ENCODE results near the gene ADAM12. TPM values are rescaled to one million over a fixed set of nuclear protein-coding genes. Genes with fewer than 3 reads are reported as not detected.

The ADAM12 gene
- total RNA-seq, 2 donors from 2014 or later: 0.46 TPM; not detected in 1

DNA sequence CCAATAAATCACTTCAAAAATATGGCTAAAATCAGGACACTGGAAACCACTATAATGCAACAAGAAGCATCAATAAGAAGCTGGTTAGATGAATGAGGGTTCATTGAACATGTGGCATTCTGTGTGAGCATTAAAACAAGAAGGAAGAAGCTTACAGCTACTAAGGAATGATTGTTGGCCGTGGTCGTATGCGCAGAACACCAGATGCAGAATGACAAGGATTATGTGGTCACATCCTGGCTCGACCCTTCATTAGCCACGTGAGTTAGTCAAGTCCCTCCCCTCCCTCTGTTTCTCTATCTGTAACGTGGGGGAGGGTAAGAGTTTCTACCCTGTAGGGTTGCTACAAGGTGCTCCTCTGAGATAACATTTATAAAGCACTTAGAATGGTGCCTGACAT, 174.3 kb downstream of the ADAM12 start:
- Histone ChIP-seq H3K27ac (ENCODE audit: low read depth, low read length) (no peak overlapping the region), H3K9me3 (ENCODE audit: control insufficient read depth, low read length) (no peaks in the 10 kb centered on the region), H3K36me3 (ENCODE audit: control insufficient read depth, insufficient read depth, low read length) (no peaks in the 10 kb centered on the region), H3K27me3 (ENCODE audit: control insufficient read depth, insufficient read depth, low read length, poor library complexity, severe bottlenecking) (no peaks in the 10 kb centered on the region), H3K4me1 (ENCODE audit: control insufficient read depth, insufficient read depth, low read length) (peaks cover 14% of the 10 kb centered on the region), H3K9ac (ENCODE audit: extremely low read depth, low read length, poor library complexity, severe bottlenecking) (no peak overlapping the region), H3K4me3 (ENCODE audit: low read length) (no peak overlapping the region)
- peaks cover 14% of the 10 kb centered on the region for H3K4me1 Mint-ChIP-seq
- H3K27ac Mint-ChIP-seq: no peak overlapping the region
- DNase-seq: no peak
- no peak overlapping the region for H3K4me3 Mint-ChIP-seq
- WGBS, 2 experiments (ENCODE audit: insufficient coverage in 1 of 2, insufficient read length in 1 of 2): 92% methylated on average over 5 of the region's 6 CpGs; no CpG with 5 or more reads in 1 of the 2 experiments
- peaks cover 10% of the 10 kb centered on the region for H3K27me3 Mint-ChIP-seq (ENCODE audit: insufficient read depth)
- TF ChIP-seq, protein P1, sequence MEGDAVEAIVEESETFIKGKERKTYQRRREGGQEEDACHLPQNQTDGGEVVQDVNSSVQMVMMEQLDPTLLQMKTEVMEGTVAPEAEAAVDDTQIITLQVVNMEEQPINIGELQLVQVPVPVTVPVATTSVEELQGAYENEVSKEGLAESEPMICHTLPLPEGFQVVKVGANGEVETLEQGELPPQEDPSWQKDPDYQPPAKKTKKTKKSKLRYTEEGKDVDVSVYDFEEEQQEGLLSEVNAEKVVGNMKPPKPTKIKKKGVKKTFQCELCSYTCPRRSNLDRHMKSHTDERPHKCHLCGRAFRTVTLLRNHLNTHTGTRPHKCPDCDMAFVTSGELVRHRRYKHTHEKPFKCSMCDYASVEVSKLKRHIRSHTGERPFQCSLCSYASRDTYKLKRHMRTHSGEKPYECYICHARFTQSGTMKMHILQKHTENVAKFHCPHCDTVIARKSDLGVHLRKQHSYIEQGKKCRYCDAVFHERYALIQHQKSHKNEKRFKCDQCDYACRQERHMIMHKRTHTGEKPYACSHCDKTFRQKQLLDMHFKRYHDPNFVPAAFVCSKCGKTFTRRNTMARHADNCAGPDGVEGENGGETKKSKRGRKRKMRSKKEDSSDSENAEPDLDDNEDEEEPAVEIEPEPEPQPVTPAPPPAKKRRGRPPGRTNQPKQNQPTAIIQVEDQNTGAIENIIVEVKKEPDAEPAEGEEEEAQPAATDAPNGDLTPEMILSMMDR (conservative IDR thresholded peaks at IDR 0.05): no peak
- H3K9me3 Mint-ChIP-seq: no peaks in the 10 kb centered on the region
- H3K36me3 Mint-ChIP-seq (ENCODE audit: low read depth): no peaks in the 10 kb centered on the region

DNA sequence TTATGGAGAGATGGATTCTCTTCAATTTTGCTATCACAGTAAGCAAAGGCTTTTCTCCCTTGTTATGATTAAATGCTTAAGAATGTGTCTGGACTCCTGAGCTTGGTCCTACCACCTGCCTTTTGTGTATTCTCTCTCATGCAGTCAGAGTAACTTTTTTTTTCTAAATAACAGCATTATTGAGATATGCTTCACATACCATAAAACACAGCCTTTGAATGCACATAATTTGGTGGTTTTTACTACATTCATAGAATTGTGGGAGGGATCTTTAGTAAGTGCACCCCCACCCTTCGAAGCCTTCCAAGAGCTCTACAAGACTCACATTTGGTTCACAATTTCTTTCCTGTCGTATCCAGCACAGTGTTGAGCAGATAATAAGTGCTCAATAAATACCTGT, 175.5 kb downstream of the ADAM12 start:
- Histone ChIP-seq H3K9me3 (ENCODE audit: control insufficient read depth, low read length) (no peaks in the 10 kb centered on the region), H3K27me3 (ENCODE audit: control insufficient read depth, insufficient read depth, low read length, poor library complexity, severe bottlenecking) (no peaks in the 10 kb centered on the region), H3K9ac (ENCODE audit: extremely low read depth, low read length, poor library complexity, severe bottlenecking) (no peak overlapping the region), H3K4me3 (ENCODE audit: low read length) (no peak overlapping the region), H3K27ac (ENCODE audit: low read depth, low read length) (no peak overlapping the region), H3K36me3 (ENCODE audit: control insufficient read depth, insufficient read depth, low read length) (no peaks in the 10 kb centered on the region), H3K4me1 (ENCODE audit: control insufficient read depth, insufficient read depth, low read length) (peaks cover 19% of the 10 kb centered on the region)
- 97 to 100% methylated on average over 2 of the region's 2 CpGs for WGBS, 2 experiments (ENCODE audit: insufficient coverage in 1 of 2, insufficient read length in 1 of 2)
- Mint-ChIP-seq H3K4me1 (peaks cover 14% of the 10 kb centered on the region), H3K27me3 (ENCODE audit: insufficient read depth) (peaks cover 10% of the 10 kb centered on the region), H3K9me3 (no peaks in the 10 kb centered on the region), H3K36me3 (ENCODE audit: low read depth) (no peaks in the 10 kb centered on the region), H3K4me3 (no peak overlapping the region), H3K27ac (no peak overlapping the region)
- TF ChIP-seq, protein P1 (conservative IDR thresholded peaks at IDR 0.05): no peak
- no peak for DNase-seq

DNA sequence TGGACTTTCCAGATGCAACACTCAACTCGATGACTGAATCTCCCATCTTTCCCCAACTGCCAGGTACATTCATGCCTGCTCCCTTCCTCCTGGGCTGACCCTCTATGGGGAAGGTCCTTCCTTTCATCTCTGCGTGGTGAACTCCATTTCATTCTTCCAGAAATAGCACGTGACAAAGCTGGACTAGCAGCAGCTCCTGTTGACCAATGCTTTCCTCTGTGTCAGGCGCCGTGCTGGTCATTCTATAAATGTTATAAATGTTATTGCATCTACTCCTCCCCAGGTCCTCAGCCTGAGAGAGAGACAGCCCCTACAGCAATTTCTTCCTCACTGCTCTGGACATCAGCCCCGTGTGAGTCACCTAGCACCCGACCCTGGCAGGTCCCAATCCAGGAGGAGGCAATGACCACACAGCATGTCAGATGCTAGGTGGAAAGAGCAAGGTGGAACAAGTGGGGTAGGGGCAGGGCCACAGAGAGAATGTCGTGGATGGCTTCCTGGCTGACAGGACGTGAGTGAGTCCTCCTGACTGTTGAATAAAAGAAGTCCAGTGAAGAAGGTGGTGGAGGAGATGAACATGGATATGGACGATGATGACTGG, 178.1 kb downstream of the ADAM12 start:
- no peak for DNase-seq
- no peaks in the 10 kb centered on the region for H3K9me3 ChIP-seq (ENCODE audit: control insufficient read depth, low read length)
- no peak overlapping the region for H3K4me3 Mint-ChIP-seq
- no peak overlapping the region for H3K4me3 ChIP-seq (ENCODE audit: low read length)
- no peak overlapping the region for H3K27ac Mint-ChIP-seq
- TF ChIP-seq, protein P1 (conservative IDR thresholded peaks at IDR 0.05): no peak
- no peaks in the 10 kb centered on the region for H3K9me3 Mint-ChIP-seq
- H3K36me3 ChIP-seq (ENCODE audit: control insufficient read depth, insufficient read depth, low read length): no peaks in the 10 kb centered on the region
- WGBS, 2 experiments (ENCODE audit: insufficient coverage in 1 of 2, insufficient read length in 1 of 2): 93 to 96% methylated on average over 8 to 10 of the region's 10 CpGs
- no peaks in the 10 kb centered on the region for H3K27me3 ChIP-seq (ENCODE audit: control insufficient read depth, insufficient read depth, low read length, poor library complexity, severe bottlenecking)
- peaks cover 5% of the 10 kb centered on the region for H3K4me1 ChIP-seq (ENCODE audit: control insufficient read depth, insufficient read depth, low read length)
- H3K36me3 Mint-ChIP-seq (ENCODE audit: low read depth): no peaks in the 10 kb centered on the region
- H3K27ac ChIP-seq (ENCODE audit: low read depth, low read length): no peak overlapping the region
- no peak overlapping the region for H3K9ac ChIP-seq (ENCODE audit: extremely low read depth, low read length, poor library complexity, severe bottlenecking)
- peaks cover 10% of the 10 kb centered on the region for H3K27me3 Mint-ChIP-seq (ENCODE audit: insufficient read depth)
- H3K4me1 Mint-ChIP-seq: no peaks in the 10 kb centered on the region

Data from endodermal cell (in vitro differentiated cells).